ENCODE measurements around the gene RAX. TPM values are rescaled to one million over a fixed set of nuclear protein-coding genes. Genes with fewer than 3 reads are reported as not detected.

The RAX gene
- total and polyA plus RNA-seq, 2 of the 4 experiments (the other 2 are of a cell fraction): not detected

DNA sequence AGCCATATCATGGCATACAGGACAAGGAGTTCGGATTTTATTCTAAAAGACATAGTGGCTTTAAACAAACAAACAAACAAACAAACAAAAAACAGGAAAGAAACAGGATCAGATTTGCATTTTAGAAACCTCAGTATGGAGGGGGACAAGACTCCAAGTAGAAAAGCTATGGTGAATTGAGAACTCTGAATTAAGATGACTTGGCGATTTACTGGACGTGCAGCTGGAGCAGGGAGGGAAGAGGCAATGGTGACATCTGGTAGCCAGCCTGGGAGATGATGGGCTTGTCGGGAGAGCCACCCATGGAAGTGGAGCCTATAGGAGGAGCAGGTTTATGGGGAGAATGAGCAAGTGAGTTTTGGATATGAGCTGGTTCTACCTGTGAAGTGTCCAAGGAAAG is 32.0 kb upstream of the RAX start:
- Histone ChIP-seq H2BK5ac (ENCODE audit: low read depth, low read length, poor library complexity, severe bottlenecking) (no peak overlapping the region), H3K23ac (ENCODE audit: low read depth, low read length) (no peak overlapping the region), H3K4me2 (ENCODE audit: low read depth, low read length) (no peak overlapping the region), H3K14ac (replicated peaks; ENCODE audit: low read depth, low read length) (no peak overlapping the region), H3K36me3 (ENCODE audit: control insufficient read depth, insufficient read depth, low read length) (no peaks in the 10 kb centered on the region), H4K91ac (ENCODE audit: insufficient read depth, low read depth, low read length) (no peak overlapping the region), H3K9ac (ENCODE audit: low read depth, low read length) (no peak overlapping the region), H3K9me1 (ENCODE audit: insufficient read depth, low read length) (no peaks in the 10 kb centered on the region), H3K4ac (ENCODE audit: low read depth, low read length) (no peak overlapping the region), H2AK5ac (ENCODE audit: low read depth, low read length) (no peak overlapping the region), H2BK20ac (ENCODE audit: low read depth, low read length) (no peak overlapping the region), H2AFZ (replicated peaks; ENCODE audit: low read length, poor library complexity) (no peak overlapping the region), H3K9me3 (ENCODE audit: control insufficient read depth, insufficient read depth, low read length) (no peaks in the 10 kb centered on the region), H2BK15ac (ENCODE audit: low read depth, low read length) (no peak overlapping the region), H4K5ac (ENCODE audit: low read depth, low read length) (no peak overlapping the region), H2BK120ac (ENCODE audit: low read depth, low read length) (no peak overlapping the region), H3K79me1 (ENCODE audit: low read depth in 1 of 2, low read length in 2 of 2) (no peaks in the 10 kb centered on the region), H3K4me1 (ENCODE audit: control insufficient read depth, insufficient read depth, low read length) (peaks cover 2% of the 10 kb centered on the region; the same call in 1 of the 2 replicates), H3K27ac (ENCODE audit: insufficient read depth, low read length) (no peak overlapping the region), H3K27me3 (ENCODE audit: control insufficient read depth, insufficient read depth, low read length) (peaks cover 59% of the 10 kb centered on the region), H2AK9ac (replicated peaks; ENCODE audit: low read depth, low read length, poor library complexity) (no peak overlapping the region), H3K18ac (ENCODE audit: low read depth, low read length) (no peak overlapping the region), H3K56ac (ENCODE audit: extremely low read depth, insufficient read depth, low read length) (no peak overlapping the region), H4K20me1 (ENCODE audit: insufficient read depth, low read length) (no peaks in the 10 kb centered on the region), H3K4me3 (ENCODE audit: insufficient read depth, low read depth, low read length) (no peak overlapping the region), H4K8ac (ENCODE audit: low read depth in 2 of 2, low read length in 2 of 2) (no peak overlapping the region)
- no TSS peak for BruUV-seq (replicated peaks)
- TF ChIP-seq RFX5 (IDR thresholded peaks at IDR 0.05; ENCODE audit: low read depth, low read length): no peak
- TF ChIP-seq, protein P1, sequence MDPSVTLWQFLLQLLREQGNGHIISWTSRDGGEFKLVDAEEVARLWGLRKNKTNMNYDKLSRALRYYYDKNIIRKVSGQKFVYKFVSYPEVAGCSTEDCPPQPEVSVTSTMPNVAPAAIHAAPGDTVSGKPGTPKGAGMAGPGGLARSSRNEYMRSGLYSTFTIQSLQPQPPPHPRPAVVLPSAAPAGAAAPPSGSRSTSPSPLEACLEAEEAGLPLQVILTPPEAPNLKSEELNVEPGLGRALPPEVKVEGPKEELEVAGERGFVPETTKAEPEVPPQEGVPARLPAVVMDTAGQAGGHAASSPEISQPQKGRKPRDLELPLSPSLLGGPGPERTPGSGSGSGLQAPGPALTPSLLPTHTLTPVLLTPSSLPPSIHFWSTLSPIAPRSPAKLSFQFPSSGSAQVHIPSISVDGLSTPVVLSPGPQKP (IDR thresholded peaks at IDR 0.05; ENCODE audit: borderline replicate concordance, low read depth, low read length): no peak
- no peak for TF ChIP-seq MAFK (IDR thresholded peaks at IDR 0.05; ENCODE audit: low read depth, low read length)
- no peak for TF ChIP-seq POLR2A (IDR thresholded peaks at IDR 0.05; ENCODE audit: low read depth, low read length)
- no peak for TF ChIP-seq MAZ (IDR thresholded peaks at IDR 0.05; ENCODE audit: borderline replicate concordance, low read depth, low read length)
- no peak for TF ChIP-seq FOS (IDR thresholded peaks at IDR 0.05; ENCODE audit: low read depth, low read length)
- TF ChIP-seq BHLHE40 (IDR thresholded peaks at IDR 0.05; ENCODE audit: low read depth, low read length): no peak
- no peak; the same call in 1 of the 2 replicates for TF ChIP-seq NFE2L2 (IDR thresholded peaks at IDR 0.05; ENCODE audit: low read depth, low read length)
- TF ChIP-seq MXI1 (IDR thresholded peaks at IDR 0.05; ENCODE audit: borderline replicate concordance, low read depth, low read length): no peak
- no peak for TF ChIP-seq RCOR1 (IDR thresholded peaks at IDR 0.05; ENCODE audit: insufficient replicate concordance, low read length)
- TF ChIP-seq, protein P2, sequence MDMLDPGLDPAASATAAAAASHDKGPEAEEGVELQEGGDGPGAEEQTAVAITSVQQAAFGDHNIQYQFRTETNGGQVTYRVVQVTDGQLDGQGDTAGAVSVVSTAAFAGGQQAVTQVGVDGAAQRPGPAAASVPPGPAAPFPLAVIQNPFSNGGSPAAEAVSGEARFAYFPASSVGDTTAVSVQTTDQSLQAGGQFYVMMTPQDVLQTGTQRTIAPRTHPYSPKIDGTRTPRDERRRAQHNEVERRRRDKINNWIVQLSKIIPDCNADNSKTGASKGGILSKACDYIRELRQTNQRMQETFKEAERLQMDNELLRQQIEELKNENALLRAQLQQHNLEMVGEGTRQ (IDR thresholded peaks at IDR 0.05; ENCODE audit: low read depth, low read length): no peak
- TF ChIP-seq CEBPB (IDR thresholded peaks at IDR 0.05; ENCODE audit: low read depth, low read length): no peak
- no peak for TF ChIP-seq CHD1 (IDR thresholded peaks at IDR 0.05; ENCODE audit: low read depth, low read length)
- TF ChIP-seq, protein P3, sequence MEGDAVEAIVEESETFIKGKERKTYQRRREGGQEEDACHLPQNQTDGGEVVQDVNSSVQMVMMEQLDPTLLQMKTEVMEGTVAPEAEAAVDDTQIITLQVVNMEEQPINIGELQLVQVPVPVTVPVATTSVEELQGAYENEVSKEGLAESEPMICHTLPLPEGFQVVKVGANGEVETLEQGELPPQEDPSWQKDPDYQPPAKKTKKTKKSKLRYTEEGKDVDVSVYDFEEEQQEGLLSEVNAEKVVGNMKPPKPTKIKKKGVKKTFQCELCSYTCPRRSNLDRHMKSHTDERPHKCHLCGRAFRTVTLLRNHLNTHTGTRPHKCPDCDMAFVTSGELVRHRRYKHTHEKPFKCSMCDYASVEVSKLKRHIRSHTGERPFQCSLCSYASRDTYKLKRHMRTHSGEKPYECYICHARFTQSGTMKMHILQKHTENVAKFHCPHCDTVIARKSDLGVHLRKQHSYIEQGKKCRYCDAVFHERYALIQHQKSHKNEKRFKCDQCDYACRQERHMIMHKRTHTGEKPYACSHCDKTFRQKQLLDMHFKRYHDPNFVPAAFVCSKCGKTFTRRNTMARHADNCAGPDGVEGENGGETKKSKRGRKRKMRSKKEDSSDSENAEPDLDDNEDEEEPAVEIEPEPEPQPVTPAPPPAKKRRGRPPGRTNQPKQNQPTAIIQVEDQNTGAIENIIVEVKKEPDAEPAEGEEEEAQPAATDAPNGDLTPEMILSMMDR (conservative IDR thresholded peaks at IDR 0.05; ENCODE audit: low read depth, low read length): no peak
- TF ChIP-seq RAD21 (IDR thresholded peaks at IDR 0.05; ENCODE audit: low read length): no peak
- POLR2A ChIA-PET (ENCODE audit: unreplicated experiment): no interaction called here
- DNase-seq (no peak), ATAC-seq (ENCODE audit: low read depth) (no peak)
- in situ Hi-C loops (cut with MboI; ENCODE audit: low sequenced_read_pairs): loop anchor here (5.0 kb wide), 1 partner anchor 92 kb away; no protein-coding TSS in a partner anchor
- CTCF ChIA-PET: no interaction called here
- dilution Hi-C loops (cut with HindIII; ENCODE audit: low sequenced_read_pairs, unreplicated experiment): no loop called here
- 70% methylated on average over 3 of the region's 4 CpGs; no CpG with 5 or more reads in 1 of the 2 experiments for WGBS, 2 experiments (ENCODE audit: extremely low coverage in 2 of 2, insufficient read length in 1 of 2)
- intact Hi-C loops (cut with micrococcal nuclease): no loop called here

Data from IMR-90 (cell line).